ENCODE data around the gene TMEM151B. TPM values are rescaled to one million over a fixed set of nuclear protein-coding genes. Genes with fewer than 3 reads are reported as not detected.

Gene TMEM151B
- total and polyA plus RNA-seq, 2 of the 13 experiments (the other 11 are each of a cell fraction or from before 2014, with no cell fraction given), result not detected

GRCh38 chr6:44227148-44227793, 43.0 kb upstream of the TMEM151B start:
- ChIA-PET POLR2A (interaction anchor here (1.5 kb wide), 1 partner anchor 20 kb away, joined by 5 read pairs; the partner anchor contains the start of gene HSP90AB1), CTCF (ENCODE audit: low intra/inter-chr PET ratio, low total read pairs) (no interaction called here)
- intact Hi-C loops (cut with micrococcal nuclease; ENCODE audit: unreplicated experiment) (no loop called here), in situ Hi-C loops (cut with HindIII; ENCODE audit: extremely low pct_ligation_motif_present, low pct_unique_long_range_greater_than_20kb) (no loop called here)
- Histone ChIP-seq H3K36me3 (replicated peaks in 1 of 2; ENCODE audit: control insufficient read depth in 1 of 2, insufficient read depth in 2 of 2, low read length in 2 of 2) (peaks cover 11 to 17% of the 10 kb centered on the region in 2 experiments), H3K79me2 (ENCODE audit: insufficient read depth, low read length) (peaks cover 17% of the 10 kb centered on the region), H3K9ac (ENCODE audit: insufficient read depth, low read depth, low read length) (no peak overlapping the region), H3K4me3 (replicated peaks in 1 of 3; ENCODE audit: insufficient read depth in 1 of 3, low read depth in 2 of 3, low read length in 3 of 3) (no peak overlapping the region), H2AFZ (ENCODE audit: low read length) (no peak overlapping the region), H3K27me3 (ENCODE audit: control insufficient read depth in 1 of 2, insufficient read depth in 2 of 2, low read length in 2 of 2) (0 out of 5 replicates have a peak, but pooled peaks cover 0 to 1% of the 10 kb centered on the region in 2 experiments), H3K9me3 (ENCODE audit: low read length) (no peaks in the 10 kb centered on the region), H3K27ac (ENCODE audit: extremely low read length, insufficient read depth, low read length) (no peak overlapping the region), H3K4me1 (ENCODE audit: insufficient read depth, low read length) (peaks cover 58% of the 10 kb centered on the region), H4K20me1 (ENCODE audit: insufficient read depth, low read length) (no peaks in the 10 kb centered on the region), H3K4me2 (ENCODE audit: low read depth, low read length) (no peak overlapping the region)
- BruUV-seq (replicated peaks), result no TSS peak
- ATAC-seq (no peak), FAIRE-seq (no peak), DNase-seq (ENCODE audit: low spot score) (no peak)
- WGBS (ENCODE audit: low lambda C conversion rate), result 88% methylated on average over 7 of the region's 7 CpGs
- TF ChIP-seq ZBTB33 (CRISPR knock-in tag; IDR thresholded peaks at IDR 0.05), result peak; percentile 98
- no peak for TF ChIP-seq NR2F1 (CRISPR knock-in tag; IDR thresholded peaks at IDR 0.05)

DNA sequence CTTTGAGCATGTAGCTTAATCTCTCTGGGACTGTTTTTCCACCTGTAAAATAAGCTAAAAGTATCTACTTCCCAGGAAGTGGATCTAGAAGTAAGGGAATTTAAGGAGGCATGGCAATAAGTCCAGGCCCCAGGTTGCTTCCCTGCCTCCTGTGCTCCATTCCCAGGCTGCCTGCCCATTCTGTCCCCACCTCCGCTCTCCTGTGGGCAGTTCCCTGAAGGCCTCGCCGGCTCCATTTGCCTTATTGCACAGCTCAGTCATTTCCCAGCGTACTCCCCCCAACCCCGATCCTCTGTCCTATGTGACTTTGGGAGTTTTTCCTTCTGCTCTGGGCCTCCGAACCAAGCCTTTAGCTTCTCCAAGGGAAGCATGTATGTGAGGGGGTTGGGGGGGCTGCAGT, 42.2 kb upstream of the TMEM151B start:
- Histone ChIP-seq H3K36me3 (replicated peaks in 1 of 2; ENCODE audit: control insufficient read depth in 1 of 2, insufficient read depth in 2 of 2, low read length in 2 of 2) (peaks cover 11 to 19% of the 10 kb centered on the region in 2 experiments), H2AFZ (ENCODE audit: low read length) (no peak overlapping the region), H3K79me2 (ENCODE audit: insufficient read depth, low read length) (peaks cover 17% of the 10 kb centered on the region), H3K27ac (ENCODE audit: extremely low read length, insufficient read depth, low read length) (peak overlapping the region; percentile 36), H3K9ac (ENCODE audit: insufficient read depth, low read depth, low read length) (no peak overlapping the region), H3K27me3 (ENCODE audit: control insufficient read depth in 1 of 2, insufficient read depth in 2 of 2, low read length in 2 of 2) (0 out of 5 replicates have a peak, but pooled peaks cover 0 to 1% of the 10 kb centered on the region in 2 experiments), H3K4me1 (ENCODE audit: insufficient read depth, low read length) (peaks cover 50% of the 10 kb centered on the region), H4K20me1 (ENCODE audit: insufficient read depth, low read length) (no peaks in the 10 kb centered on the region), H3K9me3 (ENCODE audit: low read length) (no peaks in the 10 kb centered on the region), H3K4me2 (ENCODE audit: low read depth, low read length) (no peak overlapping the region), H3K4me3 (replicated peaks in 1 of 3; ENCODE audit: insufficient read depth in 1 of 3, low read depth in 2 of 3, low read length in 3 of 3) (no peak overlapping the region)
- no peak for ATAC-seq
- WGBS (ENCODE audit: low lambda C conversion rate), result 93% methylated on average over 6 of the region's 6 CpGs
- FAIRE-seq, result no peak
- no peak for DNase-seq (ENCODE audit: low spot score)
- POLR2A ChIA-PET, result interaction anchor here (1.5 kb wide), 1 partner anchor 19 kb away, joined by 5 read pairs; the partner anchor contains the start of gene HSP90AB1
- intact Hi-C loops (cut with micrococcal nuclease; ENCODE audit: unreplicated experiment) (no loop called here), in situ Hi-C loops (cut with HindIII; ENCODE audit: extremely low pct_ligation_motif_present, low pct_unique_long_range_greater_than_20kb) (no loop called here)
- CTCF ChIA-PET (ENCODE audit: low intra/inter-chr PET ratio, low total read pairs), result no interaction called here
- no TSS peak for BruUV-seq (replicated peaks)
- TF ChIP-seq MTA1 (CRISPR knock-in tag; IDR thresholded peaks at IDR 0.05; ENCODE audit: borderline replicate concordance), result no peak
- no peak for TF ChIP-seq LCORL (IDR thresholded peaks at IDR 0.05)
- no peak for TF ChIP-seq LCORL (CRISPR knock-in tag; IDR thresholded peaks at IDR 0.05)
- TF ChIP-seq ZMAT3 (CRISPR knock-in tag; conservative IDR thresholded peaks at IDR 0.05), result no peak
- TF ChIP-seq SYNCRIP (IDR thresholded peaks at IDR 0.05; ENCODE audit: insufficient read depth, low read depth, low read length), result no peak
- TF ChIP-seq SNAI1 (CRISPR knock-in tag; IDR thresholded peaks at IDR 0.05; ENCODE audit: borderline replicate concordance), result no peak
- TF ChIP-seq MXD3 (CRISPR knock-in tag; IDR thresholded peaks at IDR 0.05), result no peak

All from HepG2 (cell line).